Neural cell (in vitro differentiated cells): ENCODE measurements around the gene TIMP4. TPM values are rescaled to one million over a fixed set of nuclear protein-coding genes. Genes with fewer than 3 reads are reported as not detected.

Source experiments
- H2AFZ ChIP-seq: fragments of 200-600, 300-800 bp; sonication (generic), shearing (Covaris generic); 2 replicates; pipeline ENCODE4 v1.6.0; 2014; ENCODE audit warnings: low read depth, mild to moderate bottlenecking, antibody characterized with exemption, low read length, moderate library complexity
- H3F3A ChIP-seq: fragments of 200-600 bp; shearing (Covaris generic); 2 replicates; pipeline ENCODE4 v1.6.1; 2016; ENCODE audit warnings: mild to moderate bottlenecking, moderate library complexity, mixed read lengths, antibody characterized with exemption, low read length; ENCODE audit not compliant: insufficient read depth, poor library complexity, severe bottlenecking
- H3K27ac ChIP-seq: fragments of 200-600, 300-800 bp; sonication (generic), shearing (Covaris generic); 2 replicates; pipeline ENCODE4 v1.5.1; 2014; ENCODE audit warnings: mild to moderate bottlenecking, low read length, moderate library complexity
- H3K27me3 ChIP-seq: fragments of 300-800, 200-600 bp; sonication (generic), shearing (Covaris generic); 2 replicates; pipeline ENCODE4 v1.6.0; 2014; ENCODE audit warnings: mild to moderate bottlenecking, low read depth, low read length, moderate library complexity; ENCODE audit not compliant: insufficient read depth
- H3K36me3 ChIP-seq: fragments of 300-800, 200-600 bp; sonication (generic), shearing (Covaris generic); 2 replicates; pipeline ENCODE4 v1.5.1; 2014; ENCODE audit warnings: mild to moderate bottlenecking, antibody characterized with exemption, low read length, moderate library complexity; ENCODE audit not compliant: insufficient read depth
- H3K4me2 ChIP-seq: fragments of 300-800, 200-600 bp; sonication (generic), shearing (Covaris generic); 2 replicates; pipeline ENCODE4 v1.6.0; 2014; ENCODE audit warnings: mild to moderate bottlenecking, low read length
- H3K4me3 ChIP-seq: fragments of 300-800, 200-600 bp; sonication (generic), shearing (Covaris generic); 2 replicates; pipeline ENCODE4 v1.5.1; 2014; ENCODE audit warnings: mild to moderate bottlenecking, low read length, moderate library complexity
- H3K79me2 ChIP-seq: fragments of 200-600 bp; shearing (Covaris generic); replicated peaks from 2 replicates; pipeline ENCODE4 v1.6.0; 2014; ENCODE audit warnings: mild to moderate bottlenecking, low read length, moderate library complexity; ENCODE audit not compliant: insufficient read depth
- H3K9ac ChIP-seq: fragments of 300-800, 200-600 bp; sonication (generic), shearing (Covaris generic); 2 replicates; pipeline ENCODE4 v1.6.1; 2016; ENCODE audit warnings: mild to moderate bottlenecking, low read length, mixed read lengths
- H3K9me2 ChIP-seq: fragments of 200-600 bp; shearing (Covaris generic); 2 replicates; pipeline ENCODE4 v1.6.1; 2016; ENCODE audit warnings: mild to moderate bottlenecking, low read length, mixed read lengths; ENCODE audit not compliant: insufficient read depth
- H3K9me3 ChIP-seq: fragments of 200-600, 300-800 bp; sonication (generic), shearing (Covaris generic); 2 replicates; pipeline ENCODE4 v1.6.1; 2016; ENCODE audit warnings: mild to moderate bottlenecking, mixed run types, low read length, moderate library complexity, mixed read lengths
- H4K20me1 ChIP-seq: fragments of 200-600 bp; shearing (Covaris generic); 2 replicates; pipeline ENCODE4 v1.6.1; 2016; ENCODE audit warnings: mild to moderate bottlenecking, mixed run types; ENCODE audit not compliant: insufficient read depth
- CTCF ChIP-seq: fragments of 450-650 bp; IDR thresholded peaks from 2 replicates; pipeline ENCODE4 v1.5.1; 2014; ENCODE audit warnings: antibody characterized with exemption, mild to moderate bottlenecking, moderate library complexity; ENCODE audit not compliant: poor library complexity, severe bottlenecking
- EP300 ChIP-seq: fragments of 450-650 bp; conservative IDR thresholded peaks from 2 replicates; pipeline ENCODE4 v1.6.1; 2014; ENCODE audit warnings: antibody characterized with exemption, mild to moderate bottlenecking, moderate library complexity; ENCODE audit not compliant: poor library complexity, severe bottlenecking
- EZH2 ChIP-seq: fragments of 200-600, 300-800 bp; shearing (Covaris generic), sonication (generic); IDR thresholded peaks from 2 replicates; pipeline ENCODE4 v1.6.1; 2014; ENCODE audit warnings: antibody characterized with exemption, low read length, borderline replicate concordance, mild to moderate bottlenecking; ENCODE audit not compliant: insufficient read depth, poor library complexity, severe bottlenecking
- MXI1 ChIP-seq: fragments of 450-650 bp; conservative IDR thresholded peaks from 2 replicates; pipeline ENCODE4 v1.6.1; 2014; ENCODE audit warnings: antibody characterized with exemption, mild to moderate bottlenecking; ENCODE audit not compliant: poor library complexity, severe bottlenecking
- POLR2AphosphoS5 ChIP-seq: IDR thresholded peaks from 2 replicates; pipeline ENCODE4 v1.6.1; 2012
- RAD21 ChIP-seq: fragments of 450-650 bp; conservative IDR thresholded peaks from 2 replicates; pipeline ENCODE4 v1.6.1; 2014; ENCODE audit warnings: antibody characterized with exemption, mild to moderate bottlenecking, moderate library complexity
- REST ChIP-seq: IDR thresholded peaks from 2 replicates; pipeline ENCODE4 v1.6.1; 2012; ENCODE audit warnings: borderline replicate concordance
- SMC3 ChIP-seq: fragments of 450-650 bp; conservative IDR thresholded peaks from 2 replicates; pipeline ENCODE4 v1.6.1; 2014; ENCODE audit warnings: antibody characterized with exemption, mild to moderate bottlenecking, moderate library complexity; ENCODE audit not compliant: poor library complexity
- TAF1 ChIP-seq: IDR thresholded peaks from 2 replicates; pipeline ENCODE4 v1.6.1; 2012; ENCODE audit warnings: low read depth
- polyA plus RNA-seq: library from polyadenylated mRNA; depleted of rRNA; stranded (reverse); fragments of >200 nt; gene quantifications from 2 replicates; pipeline ENCODE4 v1.2.3, GENCODE V29; 2014

Gene TIMP4
- polyA plus RNA-seq, 1 donor from 2014 or later, result not detected

GRCh38 chr3:12190221-12190807, 31.6 kb upstream of the TIMP4 start:
- TF ChIP-seq CTCF (no peak), RAD21 (no peak), EP300 (no peak)
- no peak overlapping the region for H2AFZ ChIP-seq

GRCh38 chr3:12188681-12189287, 30.1 kb upstream of the TIMP4 start:
- Histone ChIP-seq H3K79me2 (no peaks in the 10 kb centered on the region), H3K36me3 (no peaks in the 10 kb centered on the region), H3F3A (no peaks in the 10 kb centered on the region), H3K9me2 (no peaks in the 10 kb centered on the region), H3K9me3 (no peaks in the 10 kb centered on the region), H3K4me2 (no peak overlapping the region), H3K27me3 (no peaks in the 10 kb centered on the region), H3K27ac (no peak overlapping the region), H2AFZ (no peak overlapping the region), H3K4me3 (no peak overlapping the region), H3K9ac (no peak overlapping the region), H4K20me1 (no peaks in the 10 kb centered on the region)
- no peak for TF ChIP-seq CTCF
- no peak for TF ChIP-seq EZH2
- no peak for TF ChIP-seq EP300
- no peak for TF ChIP-seq POLR2AphosphoS5
- TF ChIP-seq REST, result no peak
- TF ChIP-seq MXI1, result no peak
- TF ChIP-seq SMC3, result no peak
- TF ChIP-seq RAD21, result no peak
- no peak for TF ChIP-seq TAF1

More at GRCh38 chr3:12190221-12190807, 31.6 kb upstream of the TIMP4 start:
- H4K20me1 ChIP-seq, result no peaks in the 10 kb centered on the region
- H3K9me2 ChIP-seq, result no peaks in the 10 kb centered on the region
- H3K9ac ChIP-seq, result no peak overlapping the region
- no peaks in the 10 kb centered on the region for H3F3A ChIP-seq
- H3K4me3 ChIP-seq, result no peak overlapping the region
- no peak overlapping the region for H3K27ac ChIP-seq
- H3K36me3 ChIP-seq, result no peaks in the 10 kb centered on the region
- no peaks in the 10 kb centered on the region for H3K9me3 ChIP-seq
- no peak overlapping the region for H3K4me2 ChIP-seq
- H3K79me2 ChIP-seq, result no peaks in the 10 kb centered on the region
- no peaks in the 10 kb centered on the region for H3K27me3 ChIP-seq
